Keratinocyte (primary cell): Measurements from ENCODE around the gene WDFY2. TPM values are rescaled to one million over a fixed set of nuclear protein-coding genes. Genes with fewer than 3 reads are reported as not detected.

Source experiments
- DNase-seq: peaks from one replicate; pipeline ENCODE4 v3.0.0-alpha.2; 2011; ENCODE audit warnings: low read depth, missing footprints, low spot score
- FAIRE-seq: peaks from 2 replicates; lab custom pipeline; 2011; peaks lifted over from hg19 to GRCh38; lab: Jason Lieb, UNC
- H2AFZ ChIP-seq: 2 replicates; pipeline ENCODE4 v1.6.0; 2012; ENCODE audit warnings: low read length, control low read depth, inconsistent platforms; ENCODE audit not compliant: control insufficient read depth
- H3K27ac ChIP-seq: 2 replicates; pipeline ENCODE4 v1.5.1; 2011; ENCODE audit warnings: low read length; ENCODE audit not compliant: control insufficient read depth, insufficient read depth
- H3K27me3 ChIP-seq: 3 replicates; pipeline ENCODE4 v1.6.0; 2011; ENCODE audit warnings: low read length; ENCODE audit not compliant: control insufficient read depth, insufficient read depth; ENCODE audit errors: extremely low read depth
- H3K36me3 ChIP-seq, 2 experiments: 2 replicates in 1 of 2; 3 replicates in 1 of 2; pipeline ENCODE4 v1.5.1; 2011; ENCODE audit warnings: low read length in 2 of 2, mild to moderate bottlenecking in 1 of 2; ENCODE audit not compliant: control insufficient read depth in 2 of 2, insufficient read depth in 2 of 2; ENCODE audit errors: extremely low read depth in 1 of 2
- H3K4me1 ChIP-seq: 3 replicates; pipeline ENCODE4 v1.5.1; 2011; ENCODE audit warnings: low read length; ENCODE audit not compliant: control insufficient read depth, insufficient read depth; ENCODE audit errors: extremely low read depth
- H3K4me2 ChIP-seq: 3 replicates; pipeline ENCODE4 v1.6.0; 2011; ENCODE audit warnings: low read depth, low read length; ENCODE audit not compliant: control insufficient read depth, insufficient read depth; ENCODE audit errors: extremely low read depth
- H3K4me3 ChIP-seq, 3 experiments: fragments of 200-600 bp in 1 of 3; sonication (generic) in 1 of 3; 2 replicates in 2 of 3; 3 replicates in 1 of 3; pipeline ENCODE4 v1.5.1; 2011 to 2016; ENCODE audit warnings: low read length in 3 of 3, mild to moderate bottlenecking in 3 of 3, control low read depth in 2 of 3, inconsistent platforms in 1 of 3, low read depth in 1 of 3, mixed read lengths in 1 of 3, mixed run types in 1 of 3, moderate library complexity in 1 of 3; ENCODE audit not compliant: control insufficient read depth in 2 of 3, insufficient read depth in 2 of 3; ENCODE audit errors: extremely low read depth in 1 of 3
- H3K79me2 ChIP-seq: 2 replicates; pipeline ENCODE4 v1.6.0; 2012; ENCODE audit warnings: low read length; ENCODE audit not compliant: control insufficient read depth, insufficient read depth
- H3K9ac ChIP-seq: 3 replicates; pipeline ENCODE4 v1.6.0; 2011; ENCODE audit warnings: low read length; ENCODE audit not compliant: control insufficient read depth, insufficient read depth; ENCODE audit errors: extremely low read depth
- H3K9me1 ChIP-seq: 3 replicates; pipeline ENCODE4 v1.6.0; 2011; ENCODE audit warnings: low read length; ENCODE audit not compliant: control insufficient read depth, insufficient read depth; ENCODE audit errors: extremely low read depth
- H3K9me3 ChIP-seq: 2 replicates; pipeline ENCODE4 v1.5.1; 2012; ENCODE audit warnings: low read depth, low read length; ENCODE audit not compliant: control insufficient read depth
- H4K20me1 ChIP-seq: 3 replicates; pipeline ENCODE4 v1.6.0; 2011; ENCODE audit warnings: low read length; ENCODE audit not compliant: control insufficient read depth, insufficient read depth; ENCODE audit errors: extremely low read depth
- CTCF ChIP-seq, 3 experiments: IDR thresholded peaks in 1 of 3; conservative IDR thresholded peaks in 1 of 3; optimal IDR thresholded peaks in 1 of 3; 2 replicates in 2 of 3; 3 replicates in 1 of 3; pipeline versions ENCODE3 to v1.5.1; 2011; ENCODE audit warnings: low read length in 3 of 3, mild to moderate bottlenecking in 3 of 3, moderate library complexity in 2 of 3, control low read depth in 1 of 3, inconsistent platforms in 1 of 3; ENCODE audit not compliant: insufficient read depth in 2 of 3; ENCODE audit errors: extremely low read depth in 1 of 3
- EZH2 ChIP-seq: IDR thresholded peaks from one replicate; pipeline ENCODE4 v1.6.1; 2012; ENCODE audit warnings: inconsistent platforms, mild to moderate bottlenecking, low read length, moderate library complexity
- dilution Hi-C: fragments of 300-500 bp; cut with MboI; formaldehyde crosslinking; loops from one replicate; pipeline ENCODE4 v1.7.0; 2020; ENCODE audit warnings: low sequenced_read_pairs; ENCODE audit not compliant: extremely low pct_ligation_motif_present
- polyA plus RNA-seq, 5 experiments: library from polyadenylated mRNA; depleted of rRNA in 3 of 5; stranded (reverse) in 3 of 5; stranded (forward) in 1 of 5; unstranded in 1 of 5; fragments of >200 nt; gene quantifications; 1 replicate in 1 of 5; 2 replicates in 3 of 5; 3 replicates in 1 of 5; pipeline versions ENCODE4 v1.2.1 to v1.2.3, GENCODE V29; 2011 to 2012; ENCODE audit warnings: missing spikeins in 2 of 5, low read depth in 1 of 5, low replicate concordance in 1 of 5

The WDFY2 gene
- polyA plus RNA-seq, 1 donor (not counting 4 experiments of a cell fraction or from before 2014, with no cell fraction given) = 18.6 TPM

GRCh38 chr13:51786425-51787265, 202.4 kb downstream of the WDFY2 start:
- dilution Hi-C loops = no loop called here
- Histone ChIP-seq H3K9ac (no peak overlapping the region), H3K9me1 (no peaks in the 10 kb centered on the region), H3K27ac (no peak overlapping the region), H3K4me2 (no peak overlapping the region), H3K9me3 (no peaks in the 10 kb centered on the region), H3K4me1 (no peaks in the 10 kb centered on the region), H3K27me3 (no peaks in the 10 kb centered on the region), H3K4me3 (no peak overlapping the region), H4K20me1 (no peaks in the 10 kb centered on the region), H2AFZ (no peak overlapping the region), H3K36me3 (no peaks in the 10 kb centered on the region), H3K79me2 (no peaks in the 10 kb centered on the region)
- no peak for TF ChIP-seq EZH2
- TF ChIP-seq CTCF (optimal IDR thresholded peaks at IDR 0.05 in 1 of 3, IDR thresholded peaks at IDR 0.05 in 1 of 3, conservative IDR thresholded peaks at IDR 0.05 in 1 of 3; ENCODE audit: extremely low read depth in 1 of 3, insufficient read depth in 2 of 3, low read length in 3 of 3) = no peak
- FAIRE-seq (no peak), DNase-seq (no peak)

GRCh38 chr13:51793570-51794271, 209.5 kb downstream of the WDFY2 start:
- Histone ChIP-seq H4K20me1 (no peaks in the 10 kb centered on the region), H3K79me2 (no peaks in the 10 kb centered on the region), H3K9ac (no peak overlapping the region), H3K36me3 (no peaks in the 10 kb centered on the region), H3K4me1 (peaks cover 15% of the 10 kb centered on the region), H3K27me3 (no peaks in the 10 kb centered on the region), H2AFZ (peak overlapping the region; percentile 60), H3K4me2 (no peak overlapping the region), H3K27ac (peak overlapping the region; percentile 0), H3K4me3 (no peak overlapping the region), H3K9me3 (no peaks in the 10 kb centered on the region), H3K9me1 (no peaks in the 10 kb centered on the region)
- DNase-seq = no peak
- dilution Hi-C loops = no loop called here
- FAIRE-seq = peak; percentile 90
- no peak for TF ChIP-seq CTCF (optimal IDR thresholded peaks at IDR 0.05 in 1 of 3, IDR thresholded peaks at IDR 0.05 in 1 of 3, conservative IDR thresholded peaks at IDR 0.05 in 1 of 3; ENCODE audit: extremely low read depth in 1 of 3, insufficient read depth in 2 of 3, low read length in 3 of 3)
- TF ChIP-seq EZH2 = no peak
